Measurements from ENCODE around the gene OCSTAMP. TPM values are rescaled to one million over a fixed set of nuclear protein-coding genes. Genes with fewer than 3 reads are reported as not detected.

OCSTAMP gene
- total RNA-seq, 4 donors from 2014 or later, result not detected

- H3K36me3 ChIP-seq, result no peaks in the 10 kb centered on the region
- H3K4me1 ChIP-seq, result no peaks in the 10 kb centered on the region
- intact Hi-C loops (cut with DNase I), result no loop called here
- no peak for DNase-seq
- no peak for TF ChIP-seq POLR2A (IDR thresholded peaks at IDR 0.05)
- TF ChIP-seq CTCF (IDR thresholded peaks at IDR 0.05), result no peak
- H3K4me3 ChIP-seq (replicated peaks in 1 of 3), result no peak overlapping the region
- no peak overlapping the region for H3K27ac ChIP-seq
- H3K27me3 ChIP-seq, result no peaks in the 10 kb centered on the region
- H3K9me3 ChIP-seq, result no peaks in the 10 kb centered on the region
- WGBS, 2 donors, result 62 to 66% methylated on average over 2 of the region's 2 CpGs
These were observed 34.1 kb upstream of the OCSTAMP start for GRCh38 chr20:46584508-46584907.

GRCh38 chr20:46583411-46584214 lies 33.2 kb upstream of the OCSTAMP start:
- H3K36me3 ChIP-seq, result no peaks in the 10 kb centered on the region
- 74 to 76% methylated on average over 17 of the region's 17 CpGs for WGBS, 2 donors
- DNase-seq, result no peak
- TF ChIP-seq CTCF (IDR thresholded peaks at IDR 0.05), result no peak
- TF ChIP-seq POLR2A (IDR thresholded peaks at IDR 0.05), result no peak
- H3K27me3 ChIP-seq, result no peaks in the 10 kb centered on the region
- H3K4me1 ChIP-seq, result no peaks in the 10 kb centered on the region
- no peak overlapping the region for H3K27ac ChIP-seq
- H3K9me3 ChIP-seq, result no peaks in the 10 kb centered on the region
- intact Hi-C loops (cut with DNase I), result no loop called here
- H3K4me3 ChIP-seq (replicated peaks in 1 of 3), result no peak overlapping the region

- no peak for DNase-seq
- no peaks in the 10 kb centered on the region for H3K27me3 ChIP-seq
- H3K4me3 ChIP-seq (replicated peaks in 1 of 3), result no peak overlapping the region
- intact Hi-C loops (cut with DNase I), result no loop called here
- 87 to 88% methylated on average over 5 of the region's 5 CpGs for WGBS, 2 donors
- no peaks in the 10 kb centered on the region for H3K36me3 ChIP-seq
- no peaks in the 10 kb centered on the region for H3K4me1 ChIP-seq
- H3K27ac ChIP-seq, result no peak overlapping the region
- H3K9me3 ChIP-seq, result no peaks in the 10 kb centered on the region
- TF ChIP-seq CTCF (IDR thresholded peaks at IDR 0.05) (no peak), POLR2A (IDR thresholded peaks at IDR 0.05) (no peak)
These were observed 32.2 kb upstream of the OCSTAMP start for GRCh38 chr20:46582648-46583047.

GRCh38 chr20:46581391-46581790 lies 30.9 kb upstream of the OCSTAMP start:
- intact Hi-C loops (cut with DNase I), result no loop called here
- DNase-seq, result no peak
- TF ChIP-seq POLR2A (IDR thresholded peaks at IDR 0.05) (no peak), CTCF (IDR thresholded peaks at IDR 0.05) (no peak)
- no peak overlapping the region for H3K27ac ChIP-seq
- no peaks in the 10 kb centered on the region for H3K36me3 ChIP-seq
- H3K4me3 ChIP-seq (replicated peaks in 1 of 3), result no peak overlapping the region
- no peaks in the 10 kb centered on the region for H3K27me3 ChIP-seq
- H3K4me1 ChIP-seq, result no peaks in the 10 kb centered on the region
- no peaks in the 10 kb centered on the region for H3K9me3 ChIP-seq
- WGBS, 2 donors, result 82 to 84% methylated on average over 3 of the region's 3 CpGs

- no peak overlapping the region for H3K27ac ChIP-seq
- no peaks in the 10 kb centered on the region for H3K36me3 ChIP-seq
- no peak for TF ChIP-seq CTCF (IDR thresholded peaks at IDR 0.05)
- TF ChIP-seq POLR2A (IDR thresholded peaks at IDR 0.05), result no peak
- H3K27me3 ChIP-seq, result no peaks in the 10 kb centered on the region
- WGBS, 2 donors, result 97 to 100% methylated on average over 2 of the region's 2 CpGs
- H3K4me1 ChIP-seq, result no peaks in the 10 kb centered on the region
- no peak for DNase-seq
- H3K9me3 ChIP-seq, result no peaks in the 10 kb centered on the region
- H3K4me3 ChIP-seq (replicated peaks in 1 of 3), result no peak overlapping the region
- intact Hi-C loops (cut with DNase I), result no loop called here
These were observed 30.3 kb upstream of the OCSTAMP start for GRCh38 chr20:46580613-46581205.

Measured in thyroid gland (tissue), 4 donors.